Keratinocyte (primary cell): ENCODE measurements around the gene SLC7A1.

ENCODE experiments used
- CTCF ChIP-seq, 3 experiments: IDR thresholded peaks in 1 of 3; conservative IDR thresholded peaks in 1 of 3; optimal IDR thresholded peaks in 1 of 3; 2 replicates in 2 of 3; 3 replicates in 1 of 3; pipeline versions ENCODE3 to v1.5.1; 2011; ENCODE audit warnings: low read length in 3 of 3, mild to moderate bottlenecking in 3 of 3, moderate library complexity in 2 of 3, control low read depth in 1 of 3, inconsistent platforms in 1 of 3; ENCODE audit not compliant: insufficient read depth in 2 of 3; ENCODE audit errors: extremely low read depth in 1 of 3
- EZH2 ChIP-seq: IDR thresholded peaks from one replicate; pipeline ENCODE4 v1.6.1; 2012; ENCODE audit warnings: inconsistent platforms, mild to moderate bottlenecking, low read length, moderate library complexity

GRCh38 chr13:29571876-29572570 lies 23.5 kb downstream of the SLC7A1 start:
- no peak for TF ChIP-seq CTCF (optimal IDR thresholded peaks at IDR 0.05 in 1 of 3, IDR thresholded peaks at IDR 0.05 in 1 of 3, conservative IDR thresholded peaks at IDR 0.05 in 1 of 3; ENCODE audit: extremely low read depth in 1 of 3, insufficient read depth in 2 of 3, low read length in 3 of 3)
- TF ChIP-seq EZH2: no peak
